Stimulated activated naive B cell treated with anti-CD40 and anti-IgM and Interleukin-4, amounts not matched to agents 10 μg/mL and 1 μg/mL and 100 μg/mL, for 72 hours (primary cell): Measurements from ENCODE around the gene ATP8B2.
"Not testable (repeated sequence)": the region's sequence is repeated elsewhere in the genome, so short reads cannot be mapped to it uniquely, and the experiment has no call there.

Experiments
- ATAC-seq, 2 donors: fragments of 150-1000 bp; cut with Tn5 transposase; replicated peaks; 2 replicates each; pipeline ENCODE4 v1.10.0; 2021; ENCODE audit warnings: moderate library complexity in 1 of 2
- DNase-seq: peaks from one replicate; pipeline ENCODE4 v3.0.0; 2021
- H3K27ac Mint-ChIP-seq: one replicate; pipeline ENCODE4 v1.8.0; 2022; ENCODE audit warnings: mild to moderate bottlenecking, mixed read lengths
- H3K27me3 Mint-ChIP-seq, 2 donors: one replicate each; pipeline ENCODE4 v1.8.0; 2022; ENCODE audit warnings: mixed read lengths in 2 of 2
- H3K36me3 Mint-ChIP-seq, 2 donors: one replicate each; pipeline ENCODE4 v1.8.0; 2022; ENCODE audit warnings: mixed read lengths in 2 of 2, mild to moderate bottlenecking in 1 of 2
- H3K4me1 Mint-ChIP-seq, 2 donors: one replicate each; pipeline ENCODE4 v1.8.0; 2022; ENCODE audit warnings: mixed read lengths in 2 of 2, mild to moderate bottlenecking in 1 of 2
- H3K4me3 Mint-ChIP-seq, 2 donors: one replicate each; pipeline ENCODE4 v1.8.0; 2022; ENCODE audit warnings: mild to moderate bottlenecking in 2 of 2, mixed read lengths in 2 of 2, moderate library complexity in 1 of 2
- H3K9me3 Mint-ChIP-seq, 2 donors: one replicate each; pipeline ENCODE4 v1.8.0; 2022; ENCODE audit warnings: mixed read lengths in 2 of 2, mild to moderate bottlenecking in 1 of 2

ATP8B2 gene

DNA sequence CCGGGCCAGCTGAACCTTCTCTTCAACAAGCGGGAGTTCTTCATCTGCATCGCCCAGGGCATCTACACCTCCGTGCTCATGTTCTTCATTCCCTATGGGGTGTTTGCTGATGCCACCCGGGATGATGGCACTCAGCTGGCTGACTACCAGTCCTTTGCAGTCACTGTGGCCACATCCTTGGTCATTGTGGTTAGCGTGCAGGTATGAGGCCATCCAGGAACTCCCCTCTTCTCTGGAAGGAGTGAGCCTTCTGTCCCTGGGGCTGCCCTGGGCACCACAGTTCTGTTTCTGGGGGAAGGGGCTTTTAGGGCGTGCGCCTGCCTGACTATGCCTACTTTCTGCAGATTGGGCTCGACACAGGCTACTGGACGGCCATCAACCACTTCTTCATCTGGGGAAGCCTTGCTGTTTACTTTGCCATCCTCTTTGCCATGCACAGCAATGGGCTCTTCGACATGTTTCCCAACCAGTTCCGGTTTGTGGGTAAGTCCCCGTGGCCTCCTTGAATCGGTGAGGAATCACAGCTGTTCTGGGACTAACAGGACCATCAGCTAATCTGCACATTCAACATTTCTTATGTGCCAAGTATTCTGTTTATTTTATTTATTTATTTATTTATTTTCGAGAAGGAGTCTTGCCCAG is 21.1 kb downstream of the ATP8B2 start:
- Mint-ChIP-seq H3K27me3 (peaks cover 0 to 3% of the 10 kb centered on the region in 2 donors), H3K4me1 (peaks cover 5% of the 10 kb centered on the region in 2 donors), H3K4me3 (no peak overlapping the region), H3K27ac (no peak overlapping the region), H3K36me3 (peaks cover 58 to 77% of the 10 kb centered on the region in 2 donors), H3K9me3 (no peaks in the 10 kb centered on the region)
- ATAC-seq (no peak), DNase-seq (no peak)

DNA sequence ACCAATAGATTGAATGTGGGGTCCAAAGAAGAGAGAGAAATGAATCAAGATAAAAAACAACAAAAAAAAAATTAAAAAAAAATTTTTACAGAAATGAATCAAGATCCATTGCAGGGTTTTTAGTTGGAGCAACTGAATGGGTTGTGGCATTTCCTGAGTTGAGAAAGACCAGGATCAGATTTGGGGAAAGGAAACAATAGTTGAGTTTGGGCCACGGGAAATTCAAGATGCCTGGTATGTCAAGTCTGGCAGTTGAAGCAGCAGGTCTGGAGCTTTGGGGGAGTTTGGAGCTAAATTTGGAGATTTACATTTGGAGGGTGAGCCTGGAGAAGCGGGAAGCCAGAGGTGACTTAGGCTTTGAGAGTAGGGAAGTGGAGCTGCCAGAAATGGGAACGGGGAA is 22.6 kb downstream of the ATP8B2 start:
- peaks cover 9 to 11% of the 10 kb centered on the region in 2 donors for H3K27me3 Mint-ChIP-seq
- no peaks in the 10 kb centered on the region for H3K9me3 Mint-ChIP-seq
- DNase-seq = no peak
- H3K36me3 Mint-ChIP-seq = peaks cover 46 to 66% of the 10 kb centered on the region in 2 donors
- no peak overlapping the region for H3K4me3 Mint-ChIP-seq
- peaks cover 7 to 13% of the 10 kb centered on the region in 2 donors for H3K4me1 Mint-ChIP-seq
- H3K27ac Mint-ChIP-seq = no peak overlapping the region
- ATAC-seq = no peak

DNA sequence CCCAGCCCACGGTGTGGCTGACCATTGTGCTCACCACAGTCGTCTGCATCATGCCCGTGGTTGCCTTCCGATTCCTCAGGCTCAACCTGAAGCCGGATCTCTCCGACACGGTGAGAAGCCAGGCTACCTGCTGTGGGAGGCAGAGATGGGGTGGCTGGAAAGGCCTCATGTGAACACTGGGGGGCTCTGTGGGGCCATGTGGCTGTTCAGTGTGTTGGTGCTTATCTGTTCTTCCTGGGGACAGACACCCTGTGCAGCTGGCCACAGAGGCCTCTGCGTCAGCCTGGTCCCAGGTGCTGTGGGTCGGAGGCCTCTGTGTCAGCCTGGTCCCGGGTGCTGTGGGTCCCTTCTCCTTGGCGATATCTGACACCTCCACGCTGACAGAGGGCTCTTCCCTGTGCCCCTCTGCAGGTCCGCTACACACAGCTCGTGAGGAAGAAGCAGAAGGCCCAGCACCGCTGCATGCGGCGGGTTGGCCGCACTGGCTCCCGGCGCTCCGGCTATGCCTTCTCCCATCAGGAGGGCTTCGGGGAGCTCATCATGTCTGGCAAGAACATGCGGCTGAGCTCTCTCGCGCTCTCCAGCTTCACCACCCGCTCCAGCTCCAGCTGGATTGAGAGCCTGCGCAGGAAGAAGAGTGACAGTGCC is 23.2 kb downstream of the ATP8B2 start:
- ATAC-seq (no peak), DNase-seq (no peak)
- Mint-ChIP-seq H3K9me3 (no peaks in the 10 kb centered on the region), H3K27me3 (peaks cover 15 to 17% of the 10 kb centered on the region in 2 donors), H3K27ac (no peak overlapping the region), H3K36me3 (peaks cover 40 to 60% of the 10 kb centered on the region in 2 donors), H3K4me3 (no peak overlapping the region), H3K4me1 (peaks cover 13 to 19% of the 10 kb centered on the region in 2 donors)

DNA sequence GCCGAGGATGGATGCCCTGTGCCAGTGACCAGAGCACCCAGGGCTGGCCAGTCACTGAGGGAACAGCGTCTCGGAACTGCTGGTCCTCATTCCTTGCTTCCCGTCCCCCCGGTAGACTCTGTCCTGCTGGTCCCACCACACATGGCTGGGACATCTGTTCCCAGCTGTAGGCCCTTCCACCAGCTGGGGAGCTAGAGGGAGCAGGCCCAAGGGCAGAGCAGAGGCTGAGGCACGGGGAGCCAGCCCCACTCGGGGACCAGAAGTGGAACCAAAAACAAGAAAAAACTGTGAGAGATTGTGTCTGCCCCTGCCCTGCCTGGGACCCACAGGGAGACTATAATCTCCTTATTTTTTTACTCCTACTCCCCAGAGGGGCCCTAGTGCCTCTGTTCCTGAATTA is 23.8 kb downstream of the ATP8B2 start:
- H3K27ac Mint-ChIP-seq = no peak overlapping the region
- H3K4me3 Mint-ChIP-seq = no peak overlapping the region
- ATAC-seq = no peak
- H3K36me3 Mint-ChIP-seq = peaks cover 37 to 55% of the 10 kb centered on the region in 2 donors
- H3K9me3 Mint-ChIP-seq = no peaks in the 10 kb centered on the region
- H3K27me3 Mint-ChIP-seq = peaks cover 21 to 23% of the 10 kb centered on the region in 2 donors
- DNase-seq = no peak
- H3K4me1 Mint-ChIP-seq = peaks cover 19 to 25% of the 10 kb centered on the region in 2 donors

DNA sequence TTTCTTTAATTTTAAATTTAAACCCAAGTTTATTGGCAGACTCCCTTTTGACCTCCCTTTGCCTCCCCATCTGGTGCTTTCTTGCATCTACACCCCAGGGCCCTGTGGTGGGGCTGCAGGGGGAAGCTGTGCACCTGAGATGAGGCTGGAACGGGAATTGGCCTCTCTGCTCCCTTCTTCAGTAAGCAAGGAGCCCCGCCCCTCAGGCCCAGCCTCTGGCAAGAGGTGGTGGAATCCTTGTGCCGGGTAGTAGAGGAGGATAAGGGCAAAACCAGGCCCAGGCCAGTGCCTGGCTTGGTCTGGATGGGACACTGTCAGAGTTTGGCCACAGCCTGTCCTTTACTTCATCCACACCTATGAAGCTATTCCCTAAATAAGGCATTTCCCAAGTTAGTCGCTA is 25.1 kb downstream of the ATP8B2 start:
- Mint-ChIP-seq H3K4me3 (no peak overlapping the region), H3K36me3 (peaks cover 35 to 46% of the 10 kb centered on the region in 2 donors), H3K9me3 (no peaks in the 10 kb centered on the region), H3K4me1 (peaks cover 22 to 27% of the 10 kb centered on the region in 2 donors), H3K27me3 (peaks cover 28 to 29% of the 10 kb centered on the region in 2 donors), H3K27ac (no peak overlapping the region)
- DNase-seq (no peak), ATAC-seq (no peak)

DNA sequence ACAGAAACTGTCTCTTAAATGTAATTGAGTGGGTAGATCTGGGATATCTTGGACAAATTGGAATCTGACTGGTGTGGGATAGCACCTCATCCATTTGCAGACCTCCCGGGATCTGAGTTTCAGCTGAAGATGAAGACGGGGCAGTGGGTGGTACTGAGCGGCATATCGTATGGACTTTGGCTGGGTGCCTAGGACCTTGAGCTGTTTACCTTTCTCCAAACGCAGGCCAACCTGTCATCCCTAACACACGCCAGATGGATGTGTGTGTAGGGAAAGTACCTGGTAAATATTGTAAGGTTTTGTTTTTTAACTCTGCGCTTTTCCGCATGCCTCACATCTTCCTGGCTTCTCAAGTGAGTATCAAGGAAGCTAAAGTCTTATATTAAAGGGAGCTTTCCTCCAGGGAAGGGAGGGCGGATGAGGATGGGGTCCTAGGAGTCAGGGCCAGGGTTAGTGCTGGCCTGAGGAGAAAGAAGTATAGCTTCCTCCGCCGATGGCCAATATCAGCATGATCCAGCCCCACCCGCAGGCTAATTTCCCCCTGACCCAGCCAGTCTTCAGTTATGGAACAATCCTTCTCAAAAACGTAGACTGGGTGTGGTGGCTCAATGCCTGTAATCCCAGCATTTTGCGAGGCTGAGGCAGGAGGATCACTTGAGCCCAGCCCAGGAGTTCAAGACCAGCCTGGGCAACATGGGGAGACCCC is 26.2 kb downstream of the ATP8B2 start:
- no peak for DNase-seq
- Mint-ChIP-seq H3K4me3 (no peak overlapping the region), H3K27ac (no peak overlapping the region), H3K36me3 (peaks cover 27 to 35% of the 10 kb centered on the region in 2 donors), H3K9me3 (no peaks in the 10 kb centered on the region), H3K4me1 (peaks cover 22 to 27% of the 10 kb centered on the region in 2 donors), H3K27me3 (peaks cover 28 to 29% of the 10 kb centered on the region in 2 donors)
- no peak for ATAC-seq

DNA sequence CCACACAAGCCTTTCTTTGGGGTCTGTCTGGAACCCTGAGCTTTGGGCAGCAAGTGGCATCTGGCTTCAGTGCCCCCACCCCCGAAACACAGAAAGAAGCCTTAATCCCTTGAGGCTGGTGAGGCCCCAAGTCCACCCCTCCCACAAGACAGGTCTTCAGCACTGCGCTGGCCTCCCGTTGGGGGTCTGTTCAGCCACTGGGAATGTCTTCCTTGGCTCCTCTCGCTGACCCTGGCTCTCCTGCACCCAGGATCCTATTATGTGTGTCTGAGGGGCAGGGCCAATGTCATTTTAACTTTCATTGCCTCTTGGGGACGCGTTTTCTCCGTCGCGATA is 26.9 kb downstream of the ATP8B2 start:
- peak overlapping the region; percentile 81 to 85 for H3K4me3 Mint-ChIP-seq
- H3K27ac Mint-ChIP-seq = no peak overlapping the region
- peaks cover 28 to 29% of the 10 kb centered on the region in 2 donors for H3K27me3 Mint-ChIP-seq
- no peaks in the 10 kb centered on the region for H3K9me3 Mint-ChIP-seq
- ATAC-seq (no peak), DNase-seq (no peak)
- H3K36me3 Mint-ChIP-seq = peaks cover 23 to 29% of the 10 kb centered on the region in 2 donors
- peaks cover 22 to 23% of the 10 kb centered on the region in 2 donors for H3K4me1 Mint-ChIP-seq

DNA sequence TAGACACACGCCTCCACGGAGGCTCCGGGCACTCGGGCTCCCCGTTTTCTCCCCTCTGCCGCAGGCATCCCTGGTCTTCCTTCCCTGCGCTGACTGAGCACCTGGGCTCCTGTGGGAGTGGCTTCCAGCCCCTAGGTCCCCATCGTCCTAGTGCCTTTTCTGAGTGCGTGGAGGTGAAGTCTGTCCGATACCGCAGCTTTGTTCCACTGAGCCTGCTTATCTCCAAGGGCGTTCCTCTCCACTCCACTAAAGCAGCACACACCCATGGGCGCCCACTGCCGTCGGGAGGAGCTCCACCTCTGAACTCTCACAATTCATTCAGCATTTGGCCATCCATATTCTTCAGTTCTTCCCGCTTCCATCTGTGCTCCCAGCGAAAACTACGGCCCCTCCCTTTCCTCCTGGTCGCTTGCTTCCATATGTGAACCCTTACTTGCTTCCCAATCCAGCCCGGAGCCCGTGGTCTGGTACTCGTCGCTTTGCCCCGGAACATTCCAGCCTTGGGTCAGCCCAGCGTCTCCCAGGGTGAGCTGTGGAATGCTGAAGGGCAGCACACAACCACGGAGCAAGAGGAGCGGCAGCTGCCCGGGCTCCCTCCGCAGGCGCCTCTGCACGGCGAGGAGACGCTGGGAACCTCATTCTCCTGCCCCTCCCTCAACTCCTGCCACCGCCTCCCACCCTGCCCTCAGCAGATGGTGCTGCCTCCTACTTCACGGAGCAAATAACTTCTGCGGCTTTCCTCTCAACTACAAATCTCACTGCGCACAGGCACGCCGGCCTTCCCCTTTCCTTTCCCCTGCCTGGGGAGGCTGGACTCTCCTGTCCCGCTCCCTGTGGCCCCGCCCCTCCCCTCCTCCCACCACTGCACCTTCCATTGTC is 27.5 kb downstream of the ATP8B2 start:
- Mint-ChIP-seq H3K9me3 (no peaks in the 10 kb centered on the region), H3K36me3 (peaks cover 17 to 26% of the 10 kb centered on the region in 2 donors), H3K27me3 (peaks cover 28 to 29% of the 10 kb centered on the region in 2 donors), H3K4me1 (peaks cover 22% of the 10 kb centered on the region in 2 donors), H3K27ac (peak overlapping the region; percentile 42), H3K4me3 (peak overlapping the region; percentile 81 to 85)
- peak; percentile 37 for DNase-seq
- peak; percentile 77 to 80 for ATAC-seq

DNA sequence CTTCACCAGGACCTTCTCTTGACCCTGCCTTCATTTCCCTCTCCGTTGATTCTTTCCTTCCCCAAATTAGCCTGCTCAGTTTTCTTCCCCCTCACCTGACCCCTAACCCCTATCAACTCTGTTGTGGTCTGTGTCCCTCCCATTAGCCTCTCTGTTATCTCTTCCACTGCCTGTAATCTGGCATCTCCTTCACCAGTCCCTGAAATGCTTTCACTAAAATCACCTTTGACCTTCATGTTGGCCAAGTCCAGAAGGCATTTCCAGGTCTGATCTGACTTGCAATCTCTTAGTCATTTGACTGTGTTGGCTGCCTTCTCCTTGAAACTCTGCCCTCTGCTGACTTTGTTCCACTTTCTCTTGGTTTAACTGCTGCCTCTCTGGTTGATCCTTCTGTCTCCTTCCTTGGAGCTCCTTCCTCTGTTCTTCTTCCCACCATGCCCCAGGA is 28.2 kb downstream of the ATP8B2 start:
- Mint-ChIP-seq H3K36me3 (peaks cover 10 to 20% of the 10 kb centered on the region in 2 donors), H3K4me3 (peak overlapping the region; percentile 81 to 85), H3K27me3 (peaks cover 28 to 29% of the 10 kb centered on the region in 2 donors), H3K9me3 (no peaks in the 10 kb centered on the region), H3K27ac (no peak overlapping the region), H3K4me1 (peaks cover 22% of the 10 kb centered on the region in 2 donors)
- ATAC-seq (peak; percentile 73 to 78), DNase-seq (no peak)

DNA sequence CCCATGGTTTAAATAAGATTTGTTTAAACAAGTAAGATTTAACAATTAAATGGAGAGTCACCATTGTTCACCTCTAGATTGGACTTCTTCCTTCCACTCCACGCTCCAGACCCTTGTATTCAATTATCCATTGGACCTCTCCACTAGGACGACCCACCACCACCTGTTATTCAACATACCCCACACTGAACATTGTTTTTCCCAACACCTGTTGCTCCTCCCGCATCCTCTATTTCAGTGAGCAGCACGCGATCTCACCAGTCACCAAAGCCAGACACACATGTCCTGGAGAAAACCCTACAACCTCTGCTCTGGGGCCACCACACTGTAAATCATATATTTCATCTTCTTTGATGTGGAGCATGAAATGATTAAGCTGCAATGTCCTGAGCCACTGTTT is 28.6 kb downstream of the ATP8B2 start:
- Mint-ChIP-seq H3K36me3 (peaks cover 7 to 15% of the 10 kb centered on the region in 2 donors), H3K27ac (no peak overlapping the region), H3K9me3 (no peaks in the 10 kb centered on the region), H3K4me3 (no peak overlapping the region), H3K27me3 (peaks cover 28 to 29% of the 10 kb centered on the region in 2 donors), H3K4me1 (peaks cover 22% of the 10 kb centered on the region in 2 donors)
- DNase-seq (no peak), ATAC-seq (no peak)

DNA sequence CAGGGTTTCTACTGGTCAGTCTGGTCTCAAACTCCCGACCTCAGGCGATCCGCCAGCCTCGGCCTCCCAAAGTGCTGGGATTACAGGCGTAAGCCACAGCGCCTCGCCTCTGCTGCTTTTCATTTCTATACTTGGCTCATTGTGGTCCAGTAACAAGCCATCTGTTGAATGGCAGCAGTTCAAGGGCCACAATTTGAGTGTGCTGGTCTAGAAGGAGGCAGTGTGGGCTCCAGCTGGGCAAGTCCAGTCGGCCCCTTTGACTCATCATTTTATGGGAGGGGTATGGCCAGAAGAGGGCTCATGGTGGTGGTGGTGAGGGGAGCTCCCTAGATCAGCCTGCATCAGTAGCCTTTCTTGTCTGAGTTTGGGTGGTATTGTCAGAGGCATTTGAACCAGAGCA is 33.2 kb downstream of the ATP8B2 start:
- DNase-seq (no peak), ATAC-seq (no peak)
- H3K27me3 Mint-ChIP-seq = peaks cover 13 to 16% of the 10 kb centered on the region in 2 donors
- no peak overlapping the region for H3K27ac Mint-ChIP-seq
- no peaks in the 10 kb centered on the region for H3K9me3 Mint-ChIP-seq
- H3K4me1 Mint-ChIP-seq = peaks cover 8 to 9% of the 10 kb centered on the region in 2 donors
- no peak overlapping the region for H3K4me3 Mint-ChIP-seq
- no peaks in the 10 kb centered on the region for H3K36me3 Mint-ChIP-seq

DNA sequence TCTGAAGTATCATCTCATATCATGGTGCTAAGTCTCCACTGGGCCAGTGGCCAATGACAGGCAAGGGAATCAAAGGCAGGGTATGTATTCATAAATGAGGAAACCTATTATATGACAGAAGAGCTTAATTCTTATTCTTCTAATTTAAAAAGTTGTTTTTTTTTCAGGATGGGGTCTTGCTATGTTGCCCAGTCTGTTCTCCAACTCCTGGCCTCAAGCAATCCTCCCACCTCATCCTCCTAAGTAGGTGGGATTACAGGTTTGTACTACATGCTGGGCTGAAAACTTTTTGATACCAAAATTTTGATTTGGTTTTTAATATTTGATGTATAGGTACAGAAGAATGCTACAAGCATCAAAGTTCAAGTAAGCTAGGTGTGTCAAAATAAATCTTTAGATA is 35.0 kb downstream of the ATP8B2 start:
- Mint-ChIP-seq H3K9me3 (no peaks in the 10 kb centered on the region), H3K27ac (no peak overlapping the region), H3K4me3 (no peak overlapping the region), H3K27me3 (peaks cover 0 to 3% of the 10 kb centered on the region in 2 donors), H3K36me3 (no peaks in the 10 kb centered on the region), H3K4me1 (no peaks in the 10 kb centered on the region)
- DNase-seq = no peak
- no peak for ATAC-seq

DNA sequence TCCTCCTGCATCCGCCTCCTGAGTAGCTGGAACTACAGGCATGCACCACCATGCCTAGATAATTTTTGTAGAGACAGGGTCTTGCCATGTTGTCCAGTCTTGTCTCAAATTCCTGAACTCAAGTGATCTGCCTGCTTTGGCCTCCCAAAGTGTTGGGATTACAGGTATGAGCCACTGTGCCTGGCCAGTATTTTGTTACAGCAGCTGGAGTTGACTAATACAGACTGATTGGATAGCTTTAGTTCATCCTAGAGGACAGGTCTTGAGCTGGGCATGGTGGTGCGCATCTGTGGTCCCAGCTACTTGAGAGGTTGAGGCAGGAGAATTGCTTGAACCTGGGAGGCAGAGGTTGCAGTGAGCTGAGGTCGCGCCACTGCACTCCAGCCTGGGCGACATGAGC is 35.6 kb downstream of the ATP8B2 start:
- not testable (repeated sequence) for ATAC-seq, H3K27me3 Mint-ChIP-seq, H3K27ac Mint-ChIP-seq, H3K4me1 Mint-ChIP-seq, H3K4me3 Mint-ChIP-seq, DNase-seq, H3K36me3 Mint-ChIP-seq, H3K9me3 Mint-ChIP-seq

DNA sequence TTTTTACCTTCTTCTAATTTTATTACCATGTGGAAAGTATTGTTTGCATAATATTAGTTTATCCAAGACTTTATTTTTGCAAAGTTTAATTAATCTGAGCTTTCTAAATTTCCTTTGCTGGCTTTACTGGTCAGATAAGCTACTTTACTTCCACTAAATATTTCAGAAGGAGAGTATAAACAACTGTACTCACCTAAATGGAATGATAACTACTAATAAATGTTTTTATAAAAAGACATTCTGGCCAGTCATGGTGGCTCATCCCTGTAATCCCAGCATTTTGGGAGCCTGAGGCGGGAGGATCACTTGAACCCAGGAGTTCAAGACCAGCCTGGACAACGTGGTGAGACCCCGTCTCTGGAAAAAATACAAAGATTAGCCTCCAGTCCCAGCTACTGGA is 36.0 kb downstream of the ATP8B2 start:
- H3K9me3 Mint-ChIP-seq = no peaks in the 10 kb centered on the region
- DNase-seq = no peak
- H3K27me3 Mint-ChIP-seq = peaks cover 3 to 5% of the 10 kb centered on the region in 2 donors
- ATAC-seq = no peak
- H3K36me3 Mint-ChIP-seq = no peaks in the 10 kb centered on the region
- no peak overlapping the region for H3K4me3 Mint-ChIP-seq
- H3K4me1 Mint-ChIP-seq = peaks cover 0 to 4% of the 10 kb centered on the region in 2 donors
- H3K27ac Mint-ChIP-seq = no peak overlapping the region
